Spleen (tissue), 11 donors: ENCODE measurements around the gene PPM1B. TPM values are rescaled to one million over a fixed set of nuclear protein-coding genes. Genes with fewer than 3 reads are reported as not detected.
"Not testable (repeated sequence)": the region's sequence is repeated elsewhere in the genome, so short reads cannot be mapped to it uniquely, and the experiment has no call there.

ENCODE experiments used
- DNase-seq: peaks from one replicate; pipeline ENCODE4 v3.0.0-alpha.2; 2020
- H3K27ac ChIP-seq, 8 donors: fragments of 200-600 bp; sonication (generic) in 7 of 8; 1 replicate in 4 of 8; 2 replicates in 4 of 8; pipeline versions ENCODE4 v1.5.0 to v1.8.0; 2016 to 2021; ENCODE audit warnings: inconsistent platforms in 4 of 8, mild to moderate bottlenecking in 4 of 8, moderate library complexity in 1 of 8
- H3K27me3 ChIP-seq, 7 donors: fragments of 200-600 bp; sonication (generic) in 6 of 7; replicated peaks in 1 of 7; 1 replicate in 4 of 7; 2 replicates in 3 of 7; pipeline versions ENCODE4 v1.5.0 to v1.8.0; 2016 to 2021; ENCODE audit warnings: inconsistent platforms in 3 of 7, mild to moderate bottlenecking in 1 of 7
- H3K36me3 ChIP-seq, 6 donors: fragments of 200-600 bp; sonication (generic) in 5 of 6; 1 replicate in 4 of 6; 2 replicates in 2 of 6; pipeline versions ENCODE4 v1.5.0 to v1.8.0; 2016 to 2021; ENCODE audit warnings: inconsistent platforms in 2 of 6
- H3K4me1 ChIP-seq, 6 donors: fragments of 200-600 bp; sonication (generic) in 5 of 6; 1 replicate in 3 of 6; 2 replicates in 3 of 6; pipeline versions ENCODE4 v1.5.0 to v1.8.0; 2016 to 2021; ENCODE audit warnings: inconsistent platforms in 3 of 6
- H3K4me3 ChIP-seq, 8 donors: fragments of 200-600 bp; sonication (generic) in 7 of 8; 1 replicate in 4 of 8; 2 replicates in 4 of 8; pipeline versions ENCODE4 v1.5.0 to v1.8.0; 2016 to 2021; ENCODE audit warnings: inconsistent platforms in 4 of 8, mild to moderate bottlenecking in 4 of 8, moderate library complexity in 2 of 8
- H3K9me3 ChIP-seq, 8 donors: fragments of 200-600 bp; sonication (generic) in 7 of 8; 1 replicate in 4 of 8; 2 replicates in 4 of 8; pipeline versions ENCODE4 v1.5.0 to v1.8.0; 2016 to 2021; ENCODE audit warnings: inconsistent platforms in 4 of 8
- CTCF ChIP-seq, 11 experiments: fragments of 200-600 bp in 7 of 11; fragments of 450-650 bp in 4 of 11; sonication (generic) in 4 of 11; IDR thresholded peaks in 8 of 11; conservative IDR thresholded peaks in 3 of 11; 1 replicate in 7 of 11; 2 replicates in 4 of 11; pipeline versions ENCODE4 v1.4.0 to v1.8.0; 2016 to 2021; ENCODE audit warnings: antibody characterized with exemption in 11 of 11, inconsistent platforms in 4 of 11, mild to moderate bottlenecking in 1 of 11
- POLR2A ChIP-seq, 3 donors: fragments of 450-650 bp; IDR thresholded peaks; one replicate each; pipeline ENCODE4 v1.5.1; 2017; ENCODE audit warnings: antibody characterized with exemption in 3 of 3, mild to moderate bottlenecking in 1 of 3
- POLR2AphosphoS5 ChIP-seq, 3 donors: sonication (generic); formaldehyde crosslinking; IDR thresholded peaks; one replicate each; pipeline ENCODE4 v1.5.1; 2017; ENCODE audit warnings: antibody characterized with exemption in 3 of 3
- WGBS, 5 donors: extraction: QIAGEN DNeasy Blood & Tissue Kit in 3 of 5; methylation state at CpG; one replicate each; pipeline versions ENCODE4 v1.1.5 to v1.1.7; 2013 to 2018; 5-methylcytosine and 5-hydroxymethylcytosine counted together
- intact Hi-C: fragments of 100-400 bp; cut with DNase I; formaldehyde crosslinking; loops from one replicate; pipeline ENCODE4 v1.15.0; 2023; ENCODE audit warnings: low total_unique reads
- polyA plus RNA-seq, 3 donors: library from polyadenylated mRNA; stranded (reverse); fragments of 200-250 nt; gene quantifications; one replicate each; pipeline ENCODE4 v1.2.1, GENCODE V29; 2013
- total RNA-seq, 7 donors: library from RNA; depleted of rRNA in 3 of 7; stranded (reverse); fragments of >200 nt in 3 of 7; fragmentation: NEBNext Ultra II Directional in 4 of 7; extraction: Animal tissue kit (Norgen Biotek cat#: 25700) in 4 of 7; gene quantifications; one replicate each; pipeline versions ENCODE4 v1.1.0 to v1.2.1, GENCODE V29; 2016 to 2021
- donor health status: healthy with polysubstance abuse.
- donor health status: DM: no; HTN: no; CAD: no; lungs with moderate emphysema.
- donor health status: DM: no; HTN: no; CAD: no.
- donor health status: Bipolar disorder and iron deficiency.
- donor health status: healthy.
- donor health status: DM: no; HTN: no; CAD: no.
- donor health status: DM: yes; HTN: yes; CAD: no.

The PPM1B gene
- total and polyA plus RNA-seq, 10 donors = 21.9 to 86.3 (median 57.4) TPM

- Histone ChIP-seq H3K4me3 (peak overlapping the region in 6 of 8 donors; percentile 74 to 98 (median 94)), H3K4me1 (peaks cover 23 to 72% (median 58%) of the 10 kb centered on the region in 6 donors)
Observed at GRCh38 chr2:44171018-44171417, 2.3 kb downstream of the PPM1B start.

GRCh38 chr2:44171442-44171841 is 2.8 kb downstream of the PPM1B start:
- intact Hi-C loops = loop anchor here (10.0 kb wide), 1 partner anchor 193 kb away; the partner anchor contains the start of genes CAMKMT and PREPL
- peaks cover 0 to 11% (median 0%) of the 10 kb centered on the region in 6 donors for H3K36me3 ChIP-seq
- WGBS, 5 donors = 81 to 85% (median 84%) methylated on average over 8 of the region's 8 CpGs
- H3K4me3 ChIP-seq = peak overlapping the region in 6 of 8 donors; percentile 74 to 98 (median 94)
- H3K4me1 ChIP-seq = peaks cover 23 to 76% (median 62%) of the 10 kb centered on the region in 6 donors
- not testable (repeated sequence) for DNase-seq, H3K27me3 ChIP-seq, H3K9me3 ChIP-seq
- H3K27ac ChIP-seq = peak overlapping the region in 4 of 8 donors; percentile 97 to 99 (median 99)

More at GRCh38 chr2:44171018-44171417, 2.3 kb downstream of the PPM1B start:
- TF ChIP-seq CTCF (IDR thresholded peaks at IDR 0.05 in 8 of 11, conservative IDR thresholded peaks at IDR 0.05 in 3 of 11) (no peak), POLR2AphosphoS5 (IDR thresholded peaks at IDR 0.05) (no peak), POLR2A (IDR thresholded peaks at IDR 0.05) (no peak)
- WGBS, 5 donors = 25 to 36% (median 33%) methylated on average over 2 of the region's 2 CpGs
- Histone ChIP-seq H3K9me3 (no peaks in the 10 kb centered on the region), H3K27me3 (no peaks in the 10 kb centered on the region), H3K27ac (peak overlapping the region in 5 of 8 donors; percentile 96 to 99 (median 99)), H3K36me3 (peaks cover 0 to 11% (median 0%) of the 10 kb centered on the region in 6 donors)
- intact Hi-C loops = loop anchor here (10.0 kb wide), 1 partner anchor 194 kb away; the partner anchor contains the start of genes CAMKMT and PREPL
- no peak for DNase-seq

DNA sequence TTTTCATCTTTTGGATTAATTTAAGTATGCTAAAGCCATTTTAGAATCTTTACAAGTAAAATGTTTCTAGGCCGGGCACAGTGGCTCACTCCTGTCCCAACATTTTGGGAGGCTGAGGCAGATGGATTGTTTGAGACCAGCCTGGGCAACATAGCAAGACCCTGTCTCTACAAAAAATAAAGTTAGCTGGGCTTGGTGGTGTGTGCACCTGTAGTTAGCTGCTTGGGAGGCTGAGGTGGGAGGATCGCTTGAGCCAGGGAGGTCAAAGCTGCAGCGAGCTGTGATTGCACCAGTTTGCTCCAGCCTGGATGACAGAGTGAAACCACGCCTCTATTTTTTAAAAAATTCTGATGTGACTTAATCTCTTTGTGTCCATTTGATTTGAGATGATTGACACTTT is 3.9 kb downstream of the PPM1B start:
- no peak for DNase-seq
- Histone ChIP-seq H3K4me1 (peaks cover 23 to 82% (median 69%) of the 10 kb centered on the region in 6 donors), H3K9me3 (no peaks in the 10 kb centered on the region), H3K27me3 (no peaks in the 10 kb centered on the region), H3K27ac (no peak overlapping the region), H3K36me3 (peaks cover 0 to 13% (median 0%) of the 10 kb centered on the region in 6 donors), H3K4me3 (no peak overlapping the region)
- intact Hi-C loops = loop anchor here (10.0 kb wide), 1 partner anchor 192 kb away; the partner anchor contains the start of genes CAMKMT and PREPL
- 93 to 97% (median 97%) methylated on average over 4 of the region's 4 CpGs for WGBS, 5 donors
- TF ChIP-seq CTCF (IDR thresholded peaks at IDR 0.05 in 8 of 11, conservative IDR thresholded peaks at IDR 0.05 in 3 of 11) (no peak), POLR2A (IDR thresholded peaks at IDR 0.05) (no peak), POLR2AphosphoS5 (IDR thresholded peaks at IDR 0.05) (no peak)

GRCh38 chr2:44178950-44179349 is 10.3 kb downstream of the PPM1B start:
- intact Hi-C loops = loop anchor here (10.0 kb wide), 1 partner anchor 186 kb away; the partner anchor contains the start of genes CAMKMT and PREPL
- H3K36me3 ChIP-seq = peaks cover 0 to 23% (median 0%) of the 10 kb centered on the region in 6 donors
- TF ChIP-seq POLR2A (IDR thresholded peaks at IDR 0.05) (no peak), POLR2AphosphoS5 (IDR thresholded peaks at IDR 0.05) (no peak), CTCF (IDR thresholded peaks at IDR 0.05 in 8 of 11, conservative IDR thresholded peaks at IDR 0.05 in 3 of 11) (no peak)
- no peaks in the 10 kb centered on the region for H3K27me3 ChIP-seq
- H3K4me1 ChIP-seq = peaks cover 14 to 99% (median 79%) of the 10 kb centered on the region in 6 donors
- H3K4me3 ChIP-seq = no peak overlapping the region
- no peaks in the 10 kb centered on the region for H3K9me3 ChIP-seq
- no peak overlapping the region for H3K27ac ChIP-seq
- no peak for DNase-seq
